ENCODE measurements around the gene SLC9A6.

DNA sequence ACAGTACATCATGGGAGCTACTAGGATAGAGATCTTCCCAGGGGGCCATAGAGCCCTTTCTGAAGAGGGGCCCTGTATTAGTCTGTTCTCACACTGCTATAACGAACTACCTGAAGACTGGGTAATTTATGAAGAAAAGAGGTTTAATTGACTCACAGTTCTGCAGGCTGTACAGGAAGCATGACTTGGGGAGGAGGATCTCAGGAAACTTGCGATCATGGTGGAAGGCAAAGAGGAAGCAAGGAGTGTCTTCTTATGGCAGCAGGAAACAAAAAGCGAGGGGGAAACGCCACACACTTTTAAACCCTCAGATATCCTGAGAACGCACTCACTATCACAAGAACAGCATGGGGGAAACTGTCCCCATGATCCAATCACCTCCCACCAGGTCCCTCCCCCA, 4.2 kb upstream of the SLC9A6 start:
- TF ChIP-seq, protein P1, sequence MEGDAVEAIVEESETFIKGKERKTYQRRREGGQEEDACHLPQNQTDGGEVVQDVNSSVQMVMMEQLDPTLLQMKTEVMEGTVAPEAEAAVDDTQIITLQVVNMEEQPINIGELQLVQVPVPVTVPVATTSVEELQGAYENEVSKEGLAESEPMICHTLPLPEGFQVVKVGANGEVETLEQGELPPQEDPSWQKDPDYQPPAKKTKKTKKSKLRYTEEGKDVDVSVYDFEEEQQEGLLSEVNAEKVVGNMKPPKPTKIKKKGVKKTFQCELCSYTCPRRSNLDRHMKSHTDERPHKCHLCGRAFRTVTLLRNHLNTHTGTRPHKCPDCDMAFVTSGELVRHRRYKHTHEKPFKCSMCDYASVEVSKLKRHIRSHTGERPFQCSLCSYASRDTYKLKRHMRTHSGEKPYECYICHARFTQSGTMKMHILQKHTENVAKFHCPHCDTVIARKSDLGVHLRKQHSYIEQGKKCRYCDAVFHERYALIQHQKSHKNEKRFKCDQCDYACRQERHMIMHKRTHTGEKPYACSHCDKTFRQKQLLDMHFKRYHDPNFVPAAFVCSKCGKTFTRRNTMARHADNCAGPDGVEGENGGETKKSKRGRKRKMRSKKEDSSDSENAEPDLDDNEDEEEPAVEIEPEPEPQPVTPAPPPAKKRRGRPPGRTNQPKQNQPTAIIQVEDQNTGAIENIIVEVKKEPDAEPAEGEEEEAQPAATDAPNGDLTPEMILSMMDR (conservative IDR thresholded peaks at IDR 0.05; ENCODE audit: low read depth in 2 of 2), result no peak
- TF ChIP-seq REST (IDR thresholded peaks at IDR 0.05; ENCODE audit: unreplicated experiment) (no peak), POLR2AphosphoS5 (IDR thresholded peaks at IDR 0.05; ENCODE audit: low read depth) (no peak), CREB1 (CRISPR knock-in tag; IDR thresholded peaks at IDR 0.05; ENCODE audit: low read depth) (no peak)
